ENCODE data around the gene HNRNPU. TPM values are rescaled to one million over a fixed set of nuclear protein-coding genes. Genes with fewer than 3 reads are reported as not detected.
A peak's percentile ranks its signal among the peaks of the same experiment; 100 is the strongest.

Gene HNRNPU
- polyA plus RNA-seq, 2 of the 4 experiments (the other 2 are of a cell fraction): 449 to 529 TPM

- TF ChIP-seq, protein P1, sequence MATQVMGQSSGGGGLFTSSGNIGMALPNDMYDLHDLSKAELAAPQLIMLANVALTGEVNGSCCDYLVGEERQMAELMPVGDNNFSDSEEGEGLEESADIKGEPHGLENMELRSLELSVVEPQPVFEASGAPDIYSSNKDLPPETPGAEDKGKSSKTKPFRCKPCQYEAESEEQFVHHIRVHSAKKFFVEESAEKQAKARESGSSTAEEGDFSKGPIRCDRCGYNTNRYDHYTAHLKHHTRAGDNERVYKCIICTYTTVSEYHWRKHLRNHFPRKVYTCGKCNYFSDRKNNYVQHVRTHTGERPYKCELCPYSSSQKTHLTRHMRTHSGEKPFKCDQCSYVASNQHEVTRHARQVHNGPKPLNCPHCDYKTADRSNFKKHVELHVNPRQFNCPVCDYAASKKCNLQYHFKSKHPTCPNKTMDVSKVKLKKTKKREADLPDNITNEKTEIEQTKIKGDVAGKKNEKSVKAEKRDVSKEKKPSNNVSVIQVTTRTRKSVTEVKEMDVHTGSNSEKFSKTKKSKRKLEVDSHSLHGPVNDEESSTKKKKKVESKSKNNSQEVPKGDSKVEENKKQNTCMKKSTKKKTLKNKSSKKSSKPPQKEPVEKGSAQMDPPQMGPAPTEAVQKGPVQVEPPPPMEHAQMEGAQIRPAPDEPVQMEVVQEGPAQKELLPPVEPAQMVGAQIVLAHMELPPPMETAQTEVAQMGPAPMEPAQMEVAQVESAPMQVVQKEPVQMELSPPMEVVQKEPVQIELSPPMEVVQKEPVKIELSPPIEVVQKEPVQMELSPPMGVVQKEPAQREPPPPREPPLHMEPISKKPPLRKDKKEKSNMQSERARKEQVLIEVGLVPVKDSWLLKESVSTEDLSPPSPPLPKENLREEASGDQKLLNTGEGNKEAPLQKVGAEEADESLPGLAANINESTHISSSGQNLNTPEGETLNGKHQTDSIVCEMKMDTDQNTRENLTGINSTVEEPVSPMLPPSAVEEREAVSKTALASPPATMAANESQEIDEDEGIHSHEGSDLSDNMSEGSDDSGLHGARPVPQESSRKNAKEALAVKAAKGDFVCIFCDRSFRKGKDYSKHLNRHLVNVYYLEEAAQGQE (IDR thresholded peaks at IDR 0.05): no peak
- TF ChIP-seq USF2 (IDR thresholded peaks at IDR 0.05): no peak
- no peak for TF ChIP-seq ZFP36 (IDR thresholded peaks at IDR 0.05; ENCODE audit: borderline replicate concordance, partially characterized antibody)
- no peak for TF ChIP-seq HDAC2 (IDR thresholded peaks at IDR 0.05)
- peak; percentile 87 to 94 for TF ChIP-seq CEBPB (IDR thresholded peaks at IDR 0.05)
- no peak for TF ChIP-seq BHLHE40 (IDR thresholded peaks at IDR 0.05; ENCODE audit: low read depth, low read length)
- no peak for TF ChIP-seq ZNF302 (CRISPR knock-in tag; IDR thresholded peaks at IDR 0.05)
- TF ChIP-seq, protein P2, sequence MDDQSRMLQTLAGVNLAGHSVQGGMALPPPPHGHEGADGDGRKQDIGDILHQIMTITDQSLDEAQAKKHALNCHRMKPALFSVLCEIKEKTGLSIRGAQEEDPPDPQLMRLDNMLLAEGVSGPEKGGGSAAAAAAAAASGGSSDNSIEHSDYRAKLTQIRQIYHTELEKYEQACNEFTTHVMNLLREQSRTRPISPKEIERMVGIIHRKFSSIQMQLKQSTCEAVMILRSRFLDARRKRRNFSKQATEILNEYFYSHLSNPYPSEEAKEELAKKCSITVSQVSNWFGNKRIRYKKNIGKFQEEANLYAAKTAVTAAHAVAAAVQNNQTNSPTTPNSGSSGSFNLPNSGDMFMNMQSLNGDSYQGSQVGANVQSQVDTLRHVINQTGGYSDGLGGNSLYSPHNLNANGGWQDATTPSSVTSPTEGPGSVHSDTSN (IDR thresholded peaks at IDR 0.05): 0 out of 2 replicates have a peak, but pooled peaks have one; percentile 12
- TF ChIP-seq FOSL2 (IDR thresholded peaks at IDR 0.05): no peak
- TF ChIP-seq FOSL2 (CRISPR knock-in tag; IDR thresholded peaks at IDR 0.05): peak; percentile 40; the same call in 1 of the 2 replicates
- TF ChIP-seq, protein P3, sequence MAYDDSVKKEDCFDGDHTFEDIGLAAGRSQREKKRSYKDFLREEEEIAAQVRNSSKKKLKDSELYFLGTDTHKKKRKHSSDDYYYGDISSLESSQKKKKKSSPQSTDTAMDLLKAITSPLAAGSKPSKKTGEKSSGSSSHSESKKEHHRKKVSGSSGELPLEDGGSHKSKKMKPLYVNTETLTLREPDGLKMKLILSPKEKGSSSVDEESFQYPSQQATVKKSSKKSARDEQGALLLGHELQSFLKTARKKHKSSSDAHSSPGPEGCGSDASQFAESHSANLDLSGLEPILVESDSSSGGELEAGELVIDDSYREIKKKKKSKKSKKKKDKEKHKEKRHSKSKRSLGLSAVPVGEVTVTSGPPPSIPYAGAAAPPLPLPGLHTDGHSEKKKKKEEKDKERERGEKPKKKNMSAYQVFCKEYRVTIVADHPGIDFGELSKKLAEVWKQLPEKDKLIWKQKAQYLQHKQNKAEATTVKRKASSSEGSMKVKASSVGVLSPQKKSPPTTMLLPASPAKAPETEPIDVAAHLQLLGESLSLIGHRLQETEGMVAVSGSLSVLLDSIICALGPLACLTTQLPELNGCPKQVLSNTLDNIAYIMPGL (CRISPR knock-in tag; IDR thresholded peaks at IDR 0.05; ENCODE audit: borderline replicate concordance): no peak
- TF ChIP-seq RAD21 (conservative IDR thresholded peaks at IDR 0.05 in 1 of 2, IDR thresholded peaks at IDR 0.05 in 1 of 2): peak in 1 of 2 experiments; percentile 26; a peak in 1 of 5 replicates
- TF ChIP-seq CBX8 (IDR thresholded peaks at IDR 0.05): no peak
- no peak for TF ChIP-seq FOXS1 (CRISPR knock-in tag; IDR thresholded peaks at IDR 0.05)
- TF ChIP-seq EHMT2 (IDR thresholded peaks at IDR 0.05; ENCODE audit: low read depth): no peak
- TF ChIP-seq, protein P4, sequence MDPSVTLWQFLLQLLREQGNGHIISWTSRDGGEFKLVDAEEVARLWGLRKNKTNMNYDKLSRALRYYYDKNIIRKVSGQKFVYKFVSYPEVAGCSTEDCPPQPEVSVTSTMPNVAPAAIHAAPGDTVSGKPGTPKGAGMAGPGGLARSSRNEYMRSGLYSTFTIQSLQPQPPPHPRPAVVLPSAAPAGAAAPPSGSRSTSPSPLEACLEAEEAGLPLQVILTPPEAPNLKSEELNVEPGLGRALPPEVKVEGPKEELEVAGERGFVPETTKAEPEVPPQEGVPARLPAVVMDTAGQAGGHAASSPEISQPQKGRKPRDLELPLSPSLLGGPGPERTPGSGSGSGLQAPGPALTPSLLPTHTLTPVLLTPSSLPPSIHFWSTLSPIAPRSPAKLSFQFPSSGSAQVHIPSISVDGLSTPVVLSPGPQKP (IDR thresholded peaks at IDR 0.05; ENCODE audit: low read depth, low read length): no peak
- peak; percentile 65 for TF ChIP-seq CHD2 (IDR thresholded peaks at IDR 0.05; ENCODE audit: low read length, partially characterized antibody)
- TF ChIP-seq HES2 (IDR thresholded peaks at IDR 0.05): no peak
- TF ChIP-seq NPAS2 (CRISPR knock-in tag; IDR thresholded peaks at IDR 0.05; ENCODE audit: borderline replicate concordance): no peak
- TF ChIP-seq, protein P5, sequence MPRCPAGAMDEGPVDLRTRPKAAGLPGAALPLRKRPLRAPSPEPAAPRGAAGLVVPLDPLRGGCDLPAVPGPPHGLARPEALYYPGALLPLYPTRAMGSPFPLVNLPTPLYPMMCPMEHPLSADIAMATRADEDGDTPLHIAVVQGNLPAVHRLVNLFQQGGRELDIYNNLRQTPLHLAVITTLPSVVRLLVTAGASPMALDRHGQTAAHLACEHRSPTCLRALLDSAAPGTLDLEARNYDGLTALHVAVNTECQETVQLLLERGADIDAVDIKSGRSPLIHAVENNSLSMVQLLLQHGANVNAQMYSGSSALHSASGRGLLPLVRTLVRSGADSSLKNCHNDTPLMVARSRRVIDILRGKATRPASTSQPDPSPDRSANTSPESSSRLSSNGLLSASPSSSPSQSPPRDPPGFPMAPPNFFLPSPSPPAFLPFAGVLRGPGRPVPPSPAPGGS (IDR thresholded peaks at IDR 0.05): peak; percentile 65; the same call in 1 of the 3 replicates
Measured at GRCh38 chr1:244862699-244863490, 1.4 kb downstream of the HNRNPU start (continued).

All from A549 (cell line).